Spinal cord (tissue), 10 donors: ENCODE results near the gene VMP1. TPM values are rescaled to one million over a fixed set of nuclear protein-coding genes. Genes with fewer than 3 reads are reported as not detected.
"Not testable (repeated sequence)": the region's sequence is repeated elsewhere in the genome, so short reads cannot be mapped to it uniquely, and the experiment has no call there.

Experiments
- DNase-seq, 6 donors: peaks; one replicate each; pipeline versions ENCODE4 v3.0.0 to v3.0.0-alpha.2; 2013 to 2015; ENCODE audit warnings: low spot score in 6 of 6, low read depth in 4 of 6
- H3K27ac ChIP-seq: one replicate; pipeline ENCODE4 v1.5.1; 2013; ENCODE audit warnings: low read depth, low read length, control low read depth
- H3K27me3 ChIP-seq: one replicate; pipeline ENCODE4 v1.6.1; 2013; ENCODE audit warnings: low read length; ENCODE audit not compliant: control insufficient read depth, insufficient read depth
- H3K36me3 ChIP-seq: one replicate; pipeline ENCODE4 v1.6.1; 2013; ENCODE audit warnings: low read length; ENCODE audit not compliant: control insufficient read depth, insufficient read depth
- H3K4me1 ChIP-seq: one replicate; pipeline ENCODE4 v1.6.1; 2013; ENCODE audit warnings: low read length; ENCODE audit not compliant: control insufficient read depth, insufficient read depth
- H3K4me3 ChIP-seq: one replicate; pipeline ENCODE4 v1.5.1; 2013; ENCODE audit warnings: low read depth, low read length, control low read depth
- H3K9me3 ChIP-seq: one replicate; pipeline ENCODE4 v1.6.1; 2013; ENCODE audit warnings: low read length; ENCODE audit not compliant: control insufficient read depth, insufficient read depth
- WGBS: methylation state at CpG from one replicate; pipeline ENCODE4 v1.1.5; 2013; ENCODE audit warnings: missing lambda C conversion rate; ENCODE audit not compliant: insufficient coverage; 5-methylcytosine and 5-hydroxymethylcytosine counted together
- polyA plus RNA-seq, 2 donors: library from polyadenylated mRNA; unstranded; fragments of 120-200 nt; gene quantifications; one replicate each; pipeline ENCODE4 v1.2.1, GENCODE V29; 2013; ENCODE audit not compliant: insufficient read length in 2 of 2
- total RNA-seq, 2 donors: library from RNA; depleted of rRNA in 1 of 2; stranded (reverse); fragments of 120-200 nt in 1 of 2; fragments of >200 nt in 1 of 2; gene quantifications; one replicate each; pipeline versions ENCODE4 v1.2.3 to v1.2.4, GENCODE V29; 2013 to 2014
- donor health status: healthy.

Gene VMP1
- total and polyA plus RNA-seq, 4 donors = 89.4 to 227 (median 95.9) TPM

GRCh38 chr17:59746849-59747445, 39.5 kb downstream of the VMP1 start:
- Histone ChIP-seq H3K27me3 (no peaks in the 10 kb centered on the region), H3K4me3 (no peak overlapping the region), H3K36me3 (no peaks in the 10 kb centered on the region), H3K9me3 (peaks cover 1% of the 10 kb centered on the region), H3K4me1 (no peaks in the 10 kb centered on the region), H3K27ac (no peak overlapping the region)
- DNase-seq = peak in 2 of 6 donors; percentile 53 to 72
- WGBS = 100% methylated on average over 1 of the region's 4 CpGs

GRCh38 chr17:59748591-59748990, 41.1 kb downstream of the VMP1 start:
- no peaks in the 10 kb centered on the region for H3K4me1 ChIP-seq
- H3K9me3 ChIP-seq = no peaks in the 10 kb centered on the region
- no peaks in the 10 kb centered on the region for H3K27me3 ChIP-seq
- WGBS = no CpG with 5 or more reads among the region's 1 CpG
- H3K4me3 ChIP-seq = no peak overlapping the region
- H3K36me3 ChIP-seq = no peaks in the 10 kb centered on the region
- no peak for DNase-seq
- no peak overlapping the region for H3K27ac ChIP-seq

- Histone ChIP-seq H3K27ac (no peak overlapping the region), H3K4me3 (no peak overlapping the region), H3K4me1 (no peaks in the 10 kb centered on the region), H3K9me3 (no peaks in the 10 kb centered on the region), H3K27me3 (no peaks in the 10 kb centered on the region), H3K36me3 (peaks cover 3% of the 10 kb centered on the region)
- DNase-seq = no peak
- 97% methylated on average over 5 of the region's 11 CpGs for WGBS
Measured at GRCh38 chr17:59751955-59752413, 44.5 kb downstream of the VMP1 start.

- no peaks in the 10 kb centered on the region for H3K9me3 ChIP-seq
- H3K27me3 ChIP-seq = no peaks in the 10 kb centered on the region
- DNase-seq = no peak
- H3K27ac ChIP-seq = no peak overlapping the region
- H3K4me3 ChIP-seq = no peak overlapping the region
- no peaks in the 10 kb centered on the region for H3K4me1 ChIP-seq
- H3K36me3 ChIP-seq = peaks cover 3% of the 10 kb centered on the region
Measured at GRCh38 chr17:59752446-59752845, 45.0 kb downstream of the VMP1 start.

GRCh38 chr17:59752922-59753321, 45.5 kb downstream of the VMP1 start:
- DNase-seq = no peak
- H3K4me1 ChIP-seq = no peaks in the 10 kb centered on the region
- H3K27ac ChIP-seq = no peak overlapping the region
- no peaks in the 10 kb centered on the region for H3K27me3 ChIP-seq
- H3K36me3 ChIP-seq = peaks cover 6% of the 10 kb centered on the region
- 83% methylated on average over 3 of the region's 7 CpGs for WGBS
- H3K9me3 ChIP-seq = no peaks in the 10 kb centered on the region
- H3K4me3 ChIP-seq = no peak overlapping the region

- H3K4me3 ChIP-seq = no peak overlapping the region
- H3K9me3 ChIP-seq = no peaks in the 10 kb centered on the region
- H3K36me3 ChIP-seq = peaks cover 9% of the 10 kb centered on the region
- DNase-seq = peak; percentile 66 to 96 (median 78)
- no peaks in the 10 kb centered on the region for H3K27me3 ChIP-seq
- H3K27ac ChIP-seq = no peak overlapping the region
- no peaks in the 10 kb centered on the region for H3K4me1 ChIP-seq
- no CpG with 5 or more reads among the region's 3 CpGs for WGBS
Measured at GRCh38 chr17:59753522-59754467, 46.3 kb downstream of the VMP1 start.

GRCh38 chr17:59754552-59754951, 47.1 kb downstream of the VMP1 start:
- no peaks in the 10 kb centered on the region for H3K9me3 ChIP-seq
- no peak overlapping the region for H3K4me3 ChIP-seq
- peak in 1 of 6 donors; percentile 4 for DNase-seq
- no peak overlapping the region for H3K27ac ChIP-seq
- no peaks in the 10 kb centered on the region for H3K27me3 ChIP-seq
- H3K4me1 ChIP-seq = no peaks in the 10 kb centered on the region
- peaks cover 9% of the 10 kb centered on the region for H3K36me3 ChIP-seq

- H3K27me3 ChIP-seq, H3K9me3 ChIP-seq, H3K4me3 ChIP-seq, H3K27ac ChIP-seq, H3K4me1 ChIP-seq, H3K36me3 ChIP-seq, DNase-seq: not testable (repeated sequence)
- no CpG with 5 or more reads among the region's 12 CpGs for WGBS
Measured at GRCh38 chr17:59755069-59755468, 47.6 kb downstream of the VMP1 start.

- Histone ChIP-seq H3K4me3 (no peak overlapping the region), H3K9me3 (no peaks in the 10 kb centered on the region), H3K27me3 (no peaks in the 10 kb centered on the region), H3K27ac (no peak overlapping the region), H3K4me1 (no peaks in the 10 kb centered on the region), H3K36me3 (peaks cover 13% of the 10 kb centered on the region)
- WGBS = no CpG with 5 or more reads among the region's 3 CpGs
- DNase-seq = no peak
Measured at GRCh38 chr17:59756236-59756818, 48.9 kb downstream of the VMP1 start.
